22Rv1 (cell line): ENCODE measurements around the gene LHCGR.
"Not testable (repeated sequence)": the region's sequence is repeated elsewhere in the genome, so short reads cannot be mapped to it uniquely, and the experiment has no call there.

Source experiments
- H3K27ac ChIP-seq: fragments of 450-650 bp; 2 replicates; pipeline ENCODE4 v1.5.1; 2017
- CTCF ChIP-seq: fragments of 450-650 bp; IDR thresholded peaks from 2 replicates; pipeline ENCODE4 v1.5.1; 2017; ENCODE audit warnings: mild to moderate bottlenecking
- ZFX ChIP-seq: fragments of 450-650 bp; IDR thresholded peaks from 2 replicates; pipeline ENCODE4 v1.6.1; 2017; ENCODE audit warnings: antibody characterized with exemption, borderline replicate concordance

The LHCGR gene

GRCh38 chr2:48709096-48710034 is 46.2 kb downstream of the LHCGR start:
- TF ChIP-seq CTCF = no peak
- TF ChIP-seq ZFX = no peak
- no peak overlapping the region for H3K27ac ChIP-seq

GRCh38 chr2:48707466-48707865 is 48.1 kb downstream of the LHCGR start:
- no peak for TF ChIP-seq CTCF
- no peak for TF ChIP-seq ZFX
- H3K27ac ChIP-seq = no peak overlapping the region

DNA sequence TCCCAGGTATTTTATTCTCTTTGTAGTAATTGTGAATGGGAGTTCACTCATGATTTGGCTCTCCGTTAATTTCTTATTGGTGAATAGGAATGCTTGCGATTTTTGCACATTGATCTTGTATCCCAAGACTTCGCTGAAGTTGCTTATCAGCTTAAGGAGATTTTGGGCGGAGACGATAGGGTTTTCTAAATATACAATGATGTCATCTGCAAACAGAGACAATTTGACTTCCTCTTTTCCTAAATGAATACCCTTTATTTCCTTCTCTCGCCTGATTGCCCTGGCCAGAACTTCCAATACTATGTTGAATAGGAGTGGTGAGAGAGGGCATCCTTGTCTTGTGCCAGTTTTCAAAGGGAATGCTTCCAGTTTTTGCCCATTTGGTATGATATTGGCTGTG is 51.9 kb downstream of the LHCGR start:
- H3K27ac ChIP-seq = not testable (repeated sequence)

GRCh38 chr2:48699348-48699930 is 56.1 kb downstream of the LHCGR start:
- no peak overlapping the region for H3K27ac ChIP-seq
- TF ChIP-seq CTCF = no peak
- no peak for TF ChIP-seq ZFX

DNA sequence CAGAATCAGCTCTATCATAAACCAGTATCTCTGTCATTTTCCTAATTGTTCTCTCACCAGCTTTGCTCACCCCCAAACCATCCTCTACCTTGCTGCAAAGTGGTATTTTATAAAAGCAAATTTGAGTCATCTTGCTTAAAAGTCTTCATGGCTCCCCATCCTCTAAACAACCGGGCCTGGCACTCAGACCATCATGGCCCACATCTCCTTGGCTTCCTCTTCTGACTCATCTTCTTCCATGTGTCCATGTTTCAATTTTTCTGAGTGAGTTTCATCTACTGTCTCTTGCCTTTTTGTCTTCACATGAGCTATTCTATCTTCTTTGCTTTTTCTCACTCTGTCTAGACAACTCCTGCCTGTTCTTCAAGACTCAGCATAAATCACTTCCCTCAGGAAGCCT is 58.6 kb downstream of the LHCGR start:
- H3K27ac ChIP-seq = no peak overlapping the region
- no peak for TF ChIP-seq CTCF
- TF ChIP-seq ZFX = no peak

DNA sequence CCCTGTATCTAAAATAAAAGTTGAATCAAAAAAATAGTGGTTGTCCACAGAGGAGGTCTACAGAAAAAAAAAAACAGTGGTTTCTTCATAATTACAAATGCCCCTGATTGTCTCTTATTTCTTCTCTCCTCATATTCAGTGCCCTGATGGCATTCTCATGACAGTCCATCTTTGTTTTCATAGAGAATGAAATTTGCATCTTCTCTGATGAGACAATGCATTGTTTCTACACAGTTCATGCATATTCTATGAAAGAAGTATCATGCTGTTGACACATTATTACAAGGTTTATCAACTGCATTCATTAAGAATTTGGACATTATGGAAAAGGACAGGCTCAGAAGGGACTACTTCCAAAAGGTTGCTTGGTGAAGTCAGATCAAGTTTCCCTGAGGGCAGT is 59.5 kb downstream of the LHCGR start:
- H3K27ac ChIP-seq = no peak overlapping the region
- TF ChIP-seq CTCF (no peak), ZFX (no peak)

GRCh38 chr2:48694149-48694548 is 61.4 kb downstream of the LHCGR start:
- H3K27ac ChIP-seq = no peak overlapping the region
- TF ChIP-seq ZFX (no peak), CTCF (no peak)
